Transverse colon (tissue), 4 donors: ENCODE results near the gene TPT1. TPM values are rescaled to one million over a fixed set of nuclear protein-coding genes. Genes with fewer than 3 reads are reported as not detected.

ENCODE experiments used
- DNase-seq: peaks from one replicate; pipeline ENCODE4 v3.0.0-alpha.2; 2019
- H3K27ac ChIP-seq, 4 donors: fragments of 200-600 bp; sonication (generic); 2 replicates each; pipeline ENCODE4 v1.5.1; 2016 to 2018; ENCODE audit warnings: inconsistent platforms in 4 of 4
- H3K27me3 ChIP-seq: fragments of 200-600 bp; sonication (generic); 2 replicates; pipeline ENCODE4 v1.5.1; 2017; ENCODE audit warnings: inconsistent platforms
- H3K36me3 ChIP-seq, 4 donors: fragments of 200-600 bp; sonication (generic); 2 replicates each; pipeline ENCODE4 v1.5.1; 2017 to 2019; ENCODE audit warnings: inconsistent platforms in 4 of 4
- H3K4me1 ChIP-seq, 4 donors: fragments of 200-600 bp; sonication (generic); 2 replicates each; pipeline ENCODE4 v1.5.1; 2017 to 2020; ENCODE audit warnings: inconsistent platforms in 4 of 4
- H3K4me3 ChIP-seq, 4 donors: fragments of 200-600 bp; sonication (generic); 1 replicate in 1 of 4; 2 replicates in 3 of 4; pipeline versions ENCODE4 v1.5.1 to v1.6.1; 2017 to 2019; ENCODE audit warnings: inconsistent platforms in 4 of 4
- H3K9me3 ChIP-seq, 2 donors: fragments of 200-600 bp; sonication (generic); 2 replicates each; pipeline ENCODE4 v1.5.1; 2017 to 2019; ENCODE audit warnings: inconsistent platforms in 2 of 2
- EP300 ChIP-seq: sonication (generic); formaldehyde crosslinking; IDR thresholded peaks from one replicate; pipeline ENCODE4 v1.6.1; 2017; ENCODE audit warnings: antibody characterized with exemption, low read depth
- POLR2A ChIP-seq: fragments of 450-650 bp; IDR thresholded peaks from one replicate; pipeline ENCODE4 v1.6.1; 2016; ENCODE audit warnings: antibody characterized with exemption, mild to moderate bottlenecking, moderate library complexity
- POLR2AphosphoS5 ChIP-seq, 3 donors: sonication (generic); formaldehyde crosslinking; IDR thresholded peaks; one replicate each; pipeline ENCODE4 v1.6.1; 2016; ENCODE audit warnings: antibody characterized with exemption in 3 of 3
- WGBS, 2 donors: methylation state at CpG; one replicate each; pipeline ENCODE4 v1.1.5; 2018; ENCODE audit warnings: low coverage in 1 of 2; 5-methylcytosine and 5-hydroxymethylcytosine counted together
- in situ Hi-C, 4 donors: fragments of 200-750 bp; cut with MboI; loops; one replicate each; pipeline versions ENCODE4 v1.15.0 to v1.15.1; 2017; ENCODE audit warnings: low sequenced_read_pairs in 3 of 4, low pct_ligation_motif_present in 1 of 4, low pct_unique_long_range_greater_than_20kb in 1 of 4
- intact Hi-C: fragments of 100-400 bp; cut with DNase I; formaldehyde crosslinking; loops from one replicate; pipeline ENCODE4 v1.15.1; 2023; ENCODE audit warnings: low total_unique reads
- total RNA-seq, 4 donors: library from RNA; depleted of rRNA; stranded (reverse); fragments of >200 nt; gene quantifications; one replicate each; pipeline ENCODE4 v1.1.0, GENCODE V29; 2016
- TF ChIP-seq, protein P1 (sequence below), 5 experiments: fragments of 200-600 bp in 3 of 5; fragments of 450-650 bp in 2 of 5; sonication (generic) in 3 of 5; IDR thresholded peaks; 1 replicate in 2 of 5; 2 replicates in 3 of 5; pipeline ENCODE4 v1.5.1; 2016 to 2017; ENCODE audit warnings: antibody characterized with exemption in 5 of 5, inconsistent platforms in 3 of 5, mild to moderate bottlenecking in 2 of 5, moderate library complexity in 1 of 5

TPT1 gene
- total RNA-seq, 4 donors from 2014 or later = 1,485 to 2,679 (median 2,380) TPM

DNA sequence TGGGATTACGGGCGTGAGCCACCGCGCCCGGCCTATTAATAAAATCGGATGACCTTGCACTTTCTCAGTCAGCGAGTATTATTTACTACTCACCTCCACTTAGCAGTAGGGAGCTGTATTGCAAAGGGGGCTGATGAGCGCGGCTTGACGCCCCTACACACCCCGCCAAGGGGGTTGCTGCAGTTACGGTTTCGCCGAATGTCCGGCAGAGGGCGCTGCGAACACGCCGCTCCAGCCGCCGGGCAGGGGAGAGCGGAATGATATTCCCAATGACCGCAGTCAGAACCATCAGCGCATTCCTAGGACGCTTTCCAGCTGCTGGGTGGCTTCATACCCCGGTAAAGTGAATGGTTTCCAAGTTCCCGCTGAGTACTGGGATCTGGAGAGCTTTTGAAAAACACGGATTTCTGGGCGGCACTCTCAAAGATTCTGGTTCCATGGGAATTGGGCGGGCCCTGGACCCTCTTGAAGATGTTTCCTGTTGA is 30.0 kb upstream of the TPT1 start:
- intact Hi-C loops (no loop called here), in situ Hi-C loops (loop anchor here in 2 of 4 donors (25.0 kb wide), 1 partner anchor 116 kb away; no protein-coding TSS in a partner anchor)
- Histone ChIP-seq H3K4me1 (peaks cover 3 to 24% (median 13%) of the 10 kb centered on the region in 4 donors), H3K36me3 (no peaks in the 10 kb centered on the region), H3K27ac (no peak overlapping the region), H3K4me3 (peak overlapping the region in 1 of 4 donors; percentile 14), H3K27me3 (no peaks in the 10 kb centered on the region), H3K9me3 (no peaks in the 10 kb centered on the region)
- WGBS, 2 donors = 18 to 28% methylated on average over 2 to 30 of the region's 30 CpGs
- peak; percentile 71 for DNase-seq
- TF ChIP-seq, protein P1, sequence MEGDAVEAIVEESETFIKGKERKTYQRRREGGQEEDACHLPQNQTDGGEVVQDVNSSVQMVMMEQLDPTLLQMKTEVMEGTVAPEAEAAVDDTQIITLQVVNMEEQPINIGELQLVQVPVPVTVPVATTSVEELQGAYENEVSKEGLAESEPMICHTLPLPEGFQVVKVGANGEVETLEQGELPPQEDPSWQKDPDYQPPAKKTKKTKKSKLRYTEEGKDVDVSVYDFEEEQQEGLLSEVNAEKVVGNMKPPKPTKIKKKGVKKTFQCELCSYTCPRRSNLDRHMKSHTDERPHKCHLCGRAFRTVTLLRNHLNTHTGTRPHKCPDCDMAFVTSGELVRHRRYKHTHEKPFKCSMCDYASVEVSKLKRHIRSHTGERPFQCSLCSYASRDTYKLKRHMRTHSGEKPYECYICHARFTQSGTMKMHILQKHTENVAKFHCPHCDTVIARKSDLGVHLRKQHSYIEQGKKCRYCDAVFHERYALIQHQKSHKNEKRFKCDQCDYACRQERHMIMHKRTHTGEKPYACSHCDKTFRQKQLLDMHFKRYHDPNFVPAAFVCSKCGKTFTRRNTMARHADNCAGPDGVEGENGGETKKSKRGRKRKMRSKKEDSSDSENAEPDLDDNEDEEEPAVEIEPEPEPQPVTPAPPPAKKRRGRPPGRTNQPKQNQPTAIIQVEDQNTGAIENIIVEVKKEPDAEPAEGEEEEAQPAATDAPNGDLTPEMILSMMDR (IDR thresholded peaks at IDR 0.05) = peak; percentile 89 to 96 (median 95)
- TF ChIP-seq EP300 (no peak), POLR2AphosphoS5 (IDR thresholded peaks at IDR 0.05) (peak in 1 of 3 donors; percentile 19)

DNA sequence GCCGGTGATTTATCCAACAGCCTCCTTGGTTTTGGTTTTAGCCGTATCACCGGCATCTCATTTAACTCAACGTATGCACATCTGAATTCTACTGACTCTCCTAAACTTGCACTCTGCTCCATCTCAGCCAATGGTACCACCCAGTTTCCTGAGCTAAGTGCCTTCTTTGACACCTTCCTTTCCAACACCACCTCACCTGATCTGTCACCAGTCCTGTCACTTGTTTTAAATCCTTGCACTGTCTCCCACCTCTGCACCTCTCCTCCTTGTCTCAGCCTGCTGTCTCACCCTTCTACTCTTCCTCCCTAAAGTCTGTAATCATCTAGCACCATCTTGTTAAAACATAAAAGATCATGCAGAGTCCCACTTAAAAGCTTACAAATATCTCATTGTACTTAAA is 28.1 kb upstream of the TPT1 start:
- TF ChIP-seq, protein P1 (IDR thresholded peaks at IDR 0.05) = no peak
- TF ChIP-seq POLR2A (no peak), POLR2AphosphoS5 (IDR thresholded peaks at IDR 0.05) (no peak), EP300 (no peak)
- intact Hi-C loops = no loop called here
- no peak for DNase-seq
- Histone ChIP-seq H3K4me1 (peaks cover 3 to 24% (median 13%) of the 10 kb centered on the region in 4 donors), H3K4me3 (no peak overlapping the region), H3K9me3 (no peaks in the 10 kb centered on the region), H3K27me3 (no peaks in the 10 kb centered on the region), H3K27ac (no peak overlapping the region), H3K36me3 (no peaks in the 10 kb centered on the region)
- 93% methylated on average over 4 of the region's 4 CpGs for WGBS, 2 donors
- in situ Hi-C loops = loop anchor here in 2 of 4 donors (25.0 kb wide), 1 partner anchor 118 kb away; no protein-coding TSS in a partner anchor

DNA sequence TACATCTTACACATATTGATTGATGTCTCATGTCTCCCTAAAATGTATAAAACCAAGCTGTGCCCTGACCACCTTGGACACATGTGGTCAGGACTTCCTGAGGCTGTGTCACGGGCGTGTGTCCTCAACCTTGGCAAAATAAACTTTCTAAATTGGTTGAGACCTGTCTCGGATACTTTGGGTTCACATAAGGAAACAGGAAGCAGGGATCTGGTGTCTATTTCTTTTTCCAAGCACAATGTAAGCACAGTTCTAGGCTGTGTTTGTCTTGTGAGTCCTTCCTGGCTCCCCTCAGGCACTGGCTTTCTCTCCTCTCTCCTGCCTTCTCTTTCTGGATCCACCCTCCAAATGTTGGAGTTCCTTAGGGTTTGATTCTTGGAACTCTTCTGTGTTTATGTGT is 27.6 kb upstream of the TPT1 start:
- H3K36me3 ChIP-seq = no peaks in the 10 kb centered on the region
- TF ChIP-seq, protein P1 (IDR thresholded peaks at IDR 0.05) = no peak
- TF ChIP-seq EP300 (no peak), POLR2A (no peak), POLR2AphosphoS5 (IDR thresholded peaks at IDR 0.05) (no peak)
- no peaks in the 10 kb centered on the region for H3K9me3 ChIP-seq
- no peaks in the 10 kb centered on the region for H3K27me3 ChIP-seq
- H3K27ac ChIP-seq = peak overlapping the region in 2 of 4 donors; percentile 3 to 10
- H3K4me1 ChIP-seq = peaks cover 3 to 24% (median 13%) of the 10 kb centered on the region in 4 donors
- intact Hi-C loops (no loop called here), in situ Hi-C loops (loop anchor here in 2 of 4 donors (25.0 kb wide), 1 partner anchor 119 kb away; no protein-coding TSS in a partner anchor)
- no peak for DNase-seq
- no peak overlapping the region for H3K4me3 ChIP-seq
- 13 to 26% methylated on average over 3 of the region's 3 CpGs for WGBS, 2 donors

DNA sequence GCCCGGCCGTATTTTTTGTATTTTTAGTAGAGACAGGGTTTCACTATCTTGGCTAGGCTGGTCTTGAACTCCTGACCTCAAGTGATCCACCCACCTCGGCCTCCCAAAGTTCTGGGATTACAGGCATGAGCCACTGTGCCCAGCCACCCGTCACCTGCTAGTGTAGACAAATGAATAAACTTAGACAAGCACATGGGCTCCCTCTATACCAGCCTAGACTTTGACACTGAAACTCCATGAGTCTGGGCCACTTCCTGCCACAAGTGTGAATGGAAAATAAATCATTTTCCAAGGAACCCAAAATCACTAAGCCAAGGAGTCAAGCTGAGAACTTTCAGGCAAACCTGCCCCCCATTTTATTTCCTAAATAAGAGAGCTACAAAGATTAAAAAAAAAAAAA is 27.0 kb upstream of the TPT1 start:
- no peaks in the 10 kb centered on the region for H3K9me3 ChIP-seq
- intact Hi-C loops (no loop called here), in situ Hi-C loops (loop anchor here in 2 of 4 donors (25.0 kb wide), 1 partner anchor 119 kb away; no protein-coding TSS in a partner anchor)
- TF ChIP-seq, protein P1 (IDR thresholded peaks at IDR 0.05) = no peak
- H3K27ac ChIP-seq = peak overlapping the region in 3 of 4 donors; percentile 10 to 43 (median 40)
- DNase-seq = no peak
- 78% methylated on average over 4 of the region's 4 CpGs; no CpG with 5 or more reads in 1 of the 2 donors for WGBS, 2 donors
- H3K4me3 ChIP-seq = no peak overlapping the region
- no peaks in the 10 kb centered on the region for H3K27me3 ChIP-seq
- H3K4me1 ChIP-seq = peaks cover 3 to 23% (median 13%) of the 10 kb centered on the region in 4 donors
- H3K36me3 ChIP-seq = no peaks in the 10 kb centered on the region
